BLaER1 treated with 17β-estradiol and CSF1 and Interleukin-3, amounts not matched to agents 10 nM and 100 nM (cell line): ENCODE results near the gene EIF4ENIF1.
"Not testable (repeated sequence)": the region's sequence is repeated elsewhere in the genome, so short reads cannot be mapped to it uniquely, and the experiment has no call there.

Source experiments
- H3K27ac ChIP-seq, 11 experiments: shearing (Covaris generic); formaldehyde crosslinking; 2 replicates each; pipeline ENCODE4 v1.8.1; 2022
- H3K27me3 ChIP-seq, 11 experiments: shearing (Covaris generic); formaldehyde crosslinking; 2 replicates each; pipeline ENCODE4 v1.8.1; 2022
- H3K36me3 ChIP-seq, 11 experiments: shearing (Covaris generic); formaldehyde crosslinking; 2 replicates each; pipeline ENCODE4 v1.8.1; 2022
- H3K4me1 ChIP-seq, 10 experiments: shearing (Covaris generic); formaldehyde crosslinking; 2 replicates each; pipeline ENCODE4 v1.8.1; 2022
- H3K4me2 ChIP-seq, 11 experiments: shearing (Covaris generic); formaldehyde crosslinking; 2 replicates each; pipeline ENCODE4 v1.8.1; 2022
- H3K4me3 ChIP-seq, 10 experiments: shearing (Covaris generic); formaldehyde crosslinking; 2 replicates each; pipeline ENCODE4 v1.8.1; 2022
- H3K9ac ChIP-seq, 11 experiments: shearing (Covaris generic); formaldehyde crosslinking; 2 replicates each; pipeline ENCODE4 v1.8.1; 2022
- H3K9me3 ChIP-seq, 11 experiments: shearing (Covaris generic); formaldehyde crosslinking; replicated peaks in 1 of 11; 2 replicates each; pipeline ENCODE4 v1.8.1; 2022
- H4K20me1 ChIP-seq, 11 experiments: shearing (Covaris generic); formaldehyde crosslinking; 2 replicates each; pipeline ENCODE4 v1.8.1; 2022
- Cebpa-rat ChIP-seq, 11 experiments: shearing (Covaris generic); IDR thresholded peaks; 2 replicates each; pipeline ENCODE4 v1.8.1; 2022

EIF4ENIF1 gene

GRCh38 chr22:31496735-31497146 is 7.1 kb upstream of the EIF4ENIF1 start:
- TF ChIP-seq Cebpa-rat (IDR thresholded peaks at IDR 0.05), result no peak
- H3K27ac ChIP-seq, result peak overlapping the region; percentile 38 to 79 (median 74)

GRCh38 chr22:31496007-31496734 is 6.5 kb upstream of the EIF4ENIF1 start, which contains the start of gene SFI1:
TSS of gene SFI1 (plus strand) at chr22:31496536. CDS start at chr22:31508285, 11,749 bp downstream.
- H3K27me3 ChIP-seq, result no peaks in the 10 kb centered on the region
- H3K36me3 ChIP-seq, result peaks cover 0 to 30% (median 7%) of the 10 kb centered on the region in 11 experiments; a peak in 13 of 22 replicates
- peak within 1 kb of the TSS; percentile 38 to 79 (median 74) for H3K27ac ChIP-seq
- H3K4me1 ChIP-seq, result peaks cover 32 to 52% (median 38%) of the 10 kb centered on the region in 10 experiments
- TF ChIP-seq Cebpa-rat (IDR thresholded peaks at IDR 0.05), result no peak
- H4K20me1 ChIP-seq, result no peaks in the 10 kb centered on the region
- peaks cover 0 to 14% (median 10%) of the 10 kb centered on the region in 11 experiments; a peak in 16 of 22 replicates for H3K9me3 ChIP-seq
- peak within 1 kb of the TSS; percentile 79 to 99 (median 84) for H3K4me3 ChIP-seq
- H3K4me2 ChIP-seq, result peak within 1 kb of the TSS; percentile 81 to 95 (median 89)
- peak within 1 kb of the TSS; percentile 71 to 85 (median 84) for H3K9ac ChIP-seq

More at GRCh38 chr22:31496735-31497146, 7.1 kb upstream of the EIF4ENIF1 start:
- no peaks in the 10 kb centered on the region for H4K20me1 ChIP-seq
- H3K4me2 ChIP-seq, result peak overlapping the region; percentile 81 to 95 (median 89)
- H3K4me3 ChIP-seq, result peak overlapping the region; percentile 79 to 99 (median 84)
- peaks cover under 1 to 33% (median 13%) of the 10 kb centered on the region in 11 experiments; a peak in 13 of 22 replicates for H3K36me3 ChIP-seq
- H3K9me3 ChIP-seq, result peaks cover 0 to 14% (median 10%) of the 10 kb centered on the region in 11 experiments; a peak in 16 of 22 replicates
- H3K4me1 ChIP-seq, result peaks cover 26 to 46% (median 32%) of the 10 kb centered on the region in 10 experiments
- H3K9ac ChIP-seq, result peak overlapping the region; percentile 71 to 85 (median 84)
- H3K27me3 ChIP-seq, result no peaks in the 10 kb centered on the region

GRCh38 chr22:31495343-31495742 is 5.7 kb upstream of the EIF4ENIF1 start:
- H3K27ac ChIP-seq, result peak overlapping the region; percentile 0 to 79 (median 74); a peak in 17 of 22 replicates
- no peaks in the 10 kb centered on the region for H3K27me3 ChIP-seq
- H3K9me3 ChIP-seq, result peaks cover 0 to 14% (median 10%) of the 10 kb centered on the region in 11 experiments; a peak in 16 of 22 replicates
- peaks cover 38 to 57% (median 44%) of the 10 kb centered on the region in 10 experiments for H3K4me1 ChIP-seq
- peak overlapping the region; percentile 71 to 85 (median 84); a peak in 21 of 22 replicates for H3K9ac ChIP-seq
- no peak for TF ChIP-seq Cebpa-rat (IDR thresholded peaks at IDR 0.05)
- H3K4me3 ChIP-seq, result peak overlapping the region; percentile 79 to 99 (median 84)
- H4K20me1 ChIP-seq, result no peaks in the 10 kb centered on the region
- H3K36me3 ChIP-seq, result peaks cover 0 to 22% (median under 1%) of the 10 kb centered on the region in 11 experiments; a peak in 8 of 22 replicates
- peak overlapping the region; percentile 81 to 95 (median 89) for H3K4me2 ChIP-seq

- H3K4me3 ChIP-seq, H3K27me3 ChIP-seq, H3K9ac ChIP-seq, H3K27ac ChIP-seq, H4K20me1 ChIP-seq: not testable (repeated sequence)
- Histone ChIP-seq H3K4me1 (peaks cover 43 to 61% (median 49%) of the 10 kb centered on the region in 10 experiments), H3K36me3 (peaks cover 0 to 14% (median 0%) of the 10 kb centered on the region in 11 experiments; a peak in 5 of 22 replicates), H3K9me3 (peaks cover 0 to 12% (median 10%) of the 10 kb centered on the region in 11 experiments; a peak in 16 of 22 replicates), H3K4me2 (peak overlapping the region in 6 of 11 experiments; percentile 55 to 93 (median 81); a peak in 8 of 22 replicates)
Measured at GRCh38 chr22:31493355-31493754, 3.7 kb upstream of the EIF4ENIF1 start.

- peak overlapping the region in 6 of 11 experiments; percentile 95 to 98 (median 97); a peak in 7 of 22 replicates for H3K9ac ChIP-seq
- H3K4me3 ChIP-seq, result no peak overlapping the region
- TF ChIP-seq Cebpa-rat (IDR thresholded peaks at IDR 0.05), result no peak
- peaks cover 0 to under 1% (median 0%) of the 10 kb centered on the region in 11 experiments; a peak in 6 of 22 replicates for H3K9me3 ChIP-seq
- H3K4me2 ChIP-seq, result peak overlapping the region in 6 of 11 experiments; percentile 82 to 97 (median 90); a peak in 10 of 22 replicates
- H3K4me1 ChIP-seq, result peaks cover 53 to 68% (median 58%) of the 10 kb centered on the region in 10 experiments
- H3K36me3 ChIP-seq, result peaks cover 7 to 18% (median 11%) of the 10 kb centered on the region in 11 experiments; a peak in 21 of 22 replicates
- H3K27me3 ChIP-seq, result no peaks in the 10 kb centered on the region
- H3K27ac ChIP-seq, result peak overlapping the region in 7 of 11 experiments; percentile 19 to 99 (median 96); a peak in 5 of 22 replicates
- peaks cover 0 to 21% (median 8%) of the 10 kb centered on the region in 11 experiments; a peak in 12 of 22 replicates for H4K20me1 ChIP-seq
Measured at GRCh38 chr22:31492151-31492550, 2.5 kb upstream of the EIF4ENIF1 start.

GRCh38 chr22:31491218-31491962 is 1.7 kb upstream of the EIF4ENIF1 start:
- H3K27ac ChIP-seq, result peak overlapping the region; percentile 93 to 99 (median 97)
- H3K36me3 ChIP-seq, result peaks cover 15 to 26% (median 18%) of the 10 kb centered on the region in 11 experiments
- H3K4me3 ChIP-seq, result peak overlapping the region; percentile 83 to 99 (median 96)
- TF ChIP-seq Cebpa-rat (IDR thresholded peaks at IDR 0.05), result peak in 1 of 11 experiments; percentile 43; a peak in 1 of 22 replicates
- peaks cover 49 to 70% (median 56%) of the 10 kb centered on the region in 10 experiments for H3K4me1 ChIP-seq
- H3K4me2 ChIP-seq, result peak overlapping the region; percentile 82 to 98 (median 93)
- H3K27me3 ChIP-seq, result no peaks in the 10 kb centered on the region
- H4K20me1 ChIP-seq, result peaks cover 0 to 29% (median 9%) of the 10 kb centered on the region in 11 experiments; a peak in 13 of 22 replicates
- H3K9me3 ChIP-seq, result no peaks in the 10 kb centered on the region
- peak overlapping the region; percentile 91 to 98 (median 97) for H3K9ac ChIP-seq

GRCh38 chr22:31490496-31490925 is 869 bp upstream of the EIF4ENIF1 start:
- peak overlapping the region; percentile 91 to 98 (median 97) for H3K9ac ChIP-seq
- peaks cover 23 to 34% (median 26%) of the 10 kb centered on the region in 11 experiments for H3K36me3 ChIP-seq
- TF ChIP-seq Cebpa-rat (IDR thresholded peaks at IDR 0.05), result no peak
- peak overlapping the region; percentile 82 to 98 (median 93) for H3K4me2 ChIP-seq
- peak overlapping the region; percentile 83 to 99 (median 96) for H3K4me3 ChIP-seq
- peaks cover 48 to 69% (median 53%) of the 10 kb centered on the region in 10 experiments for H3K4me1 ChIP-seq
- H4K20me1 ChIP-seq, result peaks cover 0 to 37% (median 12%) of the 10 kb centered on the region in 11 experiments; a peak in 15 of 22 replicates
- no peaks in the 10 kb centered on the region for H3K27me3 ChIP-seq
- H3K9me3 ChIP-seq, result no peaks in the 10 kb centered on the region
- H3K27ac ChIP-seq, result peak overlapping the region; percentile 93 to 99 (median 97)

GRCh38 chr22:31488988-31489617 is 539 bp downstream of the EIF4ENIF1 start:
- Histone ChIP-seq H3K36me3 (peaks cover 37 to 49% (median 40%) of the 10 kb centered on the region in 11 experiments), H3K27ac (peak overlapping the region; percentile 93 to 99 (median 97)), H3K9ac (peak overlapping the region; percentile 91 to 98 (median 97))

More at GRCh38 chr22:31488988-31489617, 539 bp downstream of the EIF4ENIF1 start:
- no peaks in the 10 kb centered on the region for H3K9me3 ChIP-seq
- H3K4me2 ChIP-seq, result peak overlapping the region; percentile 82 to 98 (median 91)
- peaks cover 36 to 55% (median 39%) of the 10 kb centered on the region in 10 experiments for H3K4me1 ChIP-seq
- no peak for TF ChIP-seq Cebpa-rat (IDR thresholded peaks at IDR 0.05)
- no peaks in the 10 kb centered on the region for H3K27me3 ChIP-seq
- H4K20me1 ChIP-seq, result peaks cover 0 to 51% (median 24%) of the 10 kb centered on the region in 11 experiments; a peak in 16 of 22 replicates
- peak overlapping the region; percentile 83 to 99 (median 96) for H3K4me3 ChIP-seq
